ENCODE measurements around the gene KCNAB1.

- TF ChIP-seq CTCF (optimal IDR thresholded peaks at IDR 0.05 in 1 of 3, IDR thresholded peaks at IDR 0.05 in 1 of 3, conservative IDR thresholded peaks at IDR 0.05 in 1 of 3; ENCODE audit: extremely low read depth in 1 of 3, insufficient read depth in 2 of 3, low read length in 3 of 3), result no peak
- no peak for TF ChIP-seq EZH2 (IDR thresholded peaks at IDR 0.05; ENCODE audit: low read length)
These were observed 349.1 kb downstream of the KCNAB1 start for GRCh38 chr3:156469456-156469855.

Measured in keratinocyte (primary cell).